B cell (primary cell): Measurements from ENCODE around the gene AP3M1. TPM values are rescaled to one million over a fixed set of nuclear protein-coding genes. Genes with fewer than 3 reads are reported as not detected.

ENCODE experiments used
- ATAC-seq: fragments of 200-7000 bp; cut with Tn5 transposase; one replicate; pipeline ENCODE4 v1.10.0; 2021; ENCODE audit warnings: low read depth, mild to moderate bottlenecking, moderate number of reproducible peaks, moderate library complexity
- CTCF ChIA-PET: fragments of 350-600 bp; sonication (Branson Sonifier 250); formaldehyde crosslinking; loops from one replicate; lab custom pipeline; 2021; ENCODE audit warnings: antibody characterized with exemption, inconsistent platforms; lab: Charles Lee
- POLR2A ChIA-PET: fragments of 350-600 bp; sonication (Branson Sonifier 250); formaldehyde crosslinking; loops from one replicate; lab custom pipeline; 2021; ENCODE audit warnings: antibody characterized with exemption; lab: Charles Lee
- DNase-seq: peaks from one replicate; pipeline ENCODE4 v3.0.0; 2013
- H2AFZ ChIP-seq: 2 replicates; pipeline ENCODE4 v1.6.1; 2012; ENCODE audit warnings: mild to moderate bottlenecking, low read depth, low read length; ENCODE audit not compliant: insufficient read depth, poor library complexity, severe bottlenecking
- H3K27ac ChIP-seq, 2 donors: 1 replicate in 1 of 2; 2 replicates in 1 of 2; pipeline ENCODE4 v1.5.1; 2012 to 2013; ENCODE audit warnings: low read length in 2 of 2, mild to moderate bottlenecking in 2 of 2, moderate library complexity in 1 of 2
- H3K27me3 ChIP-seq, 4 experiments: fragments of 200-600 bp in 1 of 4; sonication (generic) in 1 of 4; replicated peaks in 1 of 4; 1 replicate in 2 of 4; 2 replicates in 2 of 4; pipeline versions ENCODE4 v1.6.1 to v1.7.0; 2013 to 2016; ENCODE audit warnings: low read length in 3 of 4, mild to moderate bottlenecking in 2 of 4, mixed read lengths in 1 of 4, moderate library complexity in 1 of 4; ENCODE audit not compliant: insufficient read depth in 4 of 4, control insufficient read depth in 3 of 4; ENCODE audit errors: control extremely low read depth in 1 of 4
- H3K36me3 ChIP-seq, 2 experiments: replicated peaks in 1 of 2; 1 replicate in 1 of 2; 2 replicates in 1 of 2; pipeline versions ENCODE4 v1.6.1 to v1.7.1; 2013; ENCODE audit warnings: low read length in 1 of 2; ENCODE audit not compliant: insufficient read depth in 2 of 2, control insufficient read depth in 1 of 2; ENCODE audit errors: control extremely low read depth in 1 of 2, extremely low read depth in 1 of 2
- H3K4me1 ChIP-seq, 2 donors: fragments of 200-600 bp in 1 of 2; sonication (generic) in 1 of 2; 1 replicate in 1 of 2; 2 replicates in 1 of 2; pipeline versions ENCODE4 v1.5.1 to v1.6.1; 2013 to 2017; ENCODE audit warnings: low read length in 2 of 2; ENCODE audit not compliant: control insufficient read depth in 2 of 2, insufficient read depth in 2 of 2
- H3K4me2 ChIP-seq: replicated peaks from 2 replicates; pipeline ENCODE3; 2012; ENCODE audit warnings: mild to moderate bottlenecking, low read depth, low read length; ENCODE audit not compliant: poor library complexity, severe bottlenecking
- H3K4me3 ChIP-seq, 5 experiments: fragments of 200-600 bp in 1 of 5; sonication (generic) in 1 of 5; 1 replicate in 3 of 5; 2 replicates in 2 of 5; pipeline versions ENCODE4 v1.5.1 to v1.7.0; 2011 to 2016; ENCODE audit warnings: low read length in 4 of 5, mild to moderate bottlenecking in 4 of 5, low read depth in 2 of 5, control low read depth in 1 of 5, moderate library complexity in 1 of 5; ENCODE audit not compliant: insufficient read depth in 1 of 5; ENCODE audit errors: control extremely low read depth in 1 of 5, extremely low read depth in 1 of 5
- H3K79me2 ChIP-seq: fragments of 200-600 bp; sonication (generic); one replicate; pipeline ENCODE4 v1.6.0; 2016; ENCODE audit warnings: low read length; ENCODE audit not compliant: control insufficient read depth, insufficient read depth
- H3K9ac ChIP-seq: fragments of 200-600 bp; sonication (generic); 2 replicates; pipeline ENCODE4 v1.6.1; 2017; ENCODE audit warnings: mild to moderate bottlenecking, low read length, moderate library complexity
- H3K9me3 ChIP-seq, 3 donors: one replicate each; pipeline versions ENCODE4 v1.6.1 to v1.7.1; 2013; ENCODE audit warnings: low read length in 2 of 3; ENCODE audit not compliant: control insufficient read depth in 2 of 3, insufficient read depth in 1 of 3; ENCODE audit errors: control extremely low read depth in 1 of 3
- H4K20me1 ChIP-seq: 2 replicates; pipeline ENCODE4 v1.6.0; 2012; ENCODE audit warnings: mild to moderate bottlenecking, low read length; ENCODE audit not compliant: insufficient read depth, control insufficient read depth, poor library complexity, severe bottlenecking
- H3K27ac Mint-ChIP-seq: one replicate; pipeline ENCODE4 v1.8.0; 2021; ENCODE audit warnings: mixed read lengths
- H3K27me3 Mint-ChIP-seq: one replicate; pipeline ENCODE4 v1.8.0; 2021; ENCODE audit warnings: mixed read lengths
- H3K4me1 Mint-ChIP-seq: one replicate; pipeline ENCODE4 v1.8.0; 2021; ENCODE audit warnings: mixed read lengths
- H3K4me3 Mint-ChIP-seq: one replicate; pipeline ENCODE4 v1.8.0; 2021; ENCODE audit warnings: mixed read lengths
- H3K9me3 Mint-ChIP-seq: one replicate; pipeline ENCODE4 v1.8.0; 2022; ENCODE audit warnings: mixed read lengths; ENCODE audit not compliant: insufficient read depth
- EZH2 ChIP-seq: IDR thresholded peaks from 2 replicates; pipeline ENCODE4 v1.6.1; 2012; ENCODE audit warnings: borderline replicate concordance, low read depth, mild to moderate bottlenecking, moderate library complexity, low read length; ENCODE audit not compliant: insufficient read depth, poor library complexity, severe bottlenecking
- WGBS: methylation state at CpG from one replicate; pipeline ENCODE4 v1.1.5; 2013; ENCODE audit warnings: missing lambda C conversion rate; ENCODE audit not compliant: insufficient coverage; 5-methylcytosine and 5-hydroxymethylcytosine counted together
- intact Hi-C: fragments of 100-400 bp; cut with micrococcal nuclease; formaldehyde crosslinking; loops from one replicate; pipeline ENCODE4 v1.10.0; 2022
- polyA plus RNA-seq: library from polyadenylated mRNA; depleted of rRNA; stranded (reverse); fragments of >200 nt; gene quantifications from 2 replicates; pipeline ENCODE4 v1.2.3, GENCODE V29; 2012
- total RNA-seq, 2 donors: library from RNA; stranded (reverse); fragments of 120-200 nt in 1 of 2; gene quantifications; 1 replicate in 1 of 2; 2 replicates in 1 of 2; pipeline versions ENCODE4 v1.2.3 to v1.2.4, GENCODE V29; 2013 to 2022
- TF ChIP-seq, protein P1 (sequence below): fragments of 200-600 bp; IDR thresholded peaks from one replicate; pipeline ENCODE4 v1.8.0; 2022; ENCODE audit warnings: antibody characterized with exemption, mild to moderate bottlenecking

Gene AP3M1
- total and polyA plus RNA-seq, 2 donors (not counting 1 experiment from before 2014, with no cell fraction given): 21.6 to 50.4 TPM

GRCh38 chr10:74174521-74174920 lies 23.9 kb upstream of the AP3M1 start:
- Histone ChIP-seq H3K9me3 (no peaks in the 10 kb centered on the region), H4K20me1 (no peaks in the 10 kb centered on the region), H3K27me3 (no peaks in the 10 kb centered on the region), H3K9ac (no peak overlapping the region), H3K4me1 (peaks cover 50 to 51% of the 10 kb centered on the region in 2 donors), H3K4me3 (no peak overlapping the region), H3K4me2 (no peak overlapping the region), H2AFZ (no peak overlapping the region), H3K27ac (peak overlapping the region in 1 of 2 donors; percentile 27), H3K36me3 (peaks cover 0 to 2% of the 10 kb centered on the region in 2 experiments), H3K79me2 (peaks cover 90% of the 10 kb centered on the region)
- no peaks in the 10 kb centered on the region for H3K9me3 Mint-ChIP-seq
- peaks cover 50% of the 10 kb centered on the region for H3K4me1 Mint-ChIP-seq
- DNase-seq (no peak), ATAC-seq (no peak)
- 94% methylated on average over 2 of the region's 3 CpGs for WGBS
- TF ChIP-seq EZH2: no peak
- TF ChIP-seq, protein P1, sequence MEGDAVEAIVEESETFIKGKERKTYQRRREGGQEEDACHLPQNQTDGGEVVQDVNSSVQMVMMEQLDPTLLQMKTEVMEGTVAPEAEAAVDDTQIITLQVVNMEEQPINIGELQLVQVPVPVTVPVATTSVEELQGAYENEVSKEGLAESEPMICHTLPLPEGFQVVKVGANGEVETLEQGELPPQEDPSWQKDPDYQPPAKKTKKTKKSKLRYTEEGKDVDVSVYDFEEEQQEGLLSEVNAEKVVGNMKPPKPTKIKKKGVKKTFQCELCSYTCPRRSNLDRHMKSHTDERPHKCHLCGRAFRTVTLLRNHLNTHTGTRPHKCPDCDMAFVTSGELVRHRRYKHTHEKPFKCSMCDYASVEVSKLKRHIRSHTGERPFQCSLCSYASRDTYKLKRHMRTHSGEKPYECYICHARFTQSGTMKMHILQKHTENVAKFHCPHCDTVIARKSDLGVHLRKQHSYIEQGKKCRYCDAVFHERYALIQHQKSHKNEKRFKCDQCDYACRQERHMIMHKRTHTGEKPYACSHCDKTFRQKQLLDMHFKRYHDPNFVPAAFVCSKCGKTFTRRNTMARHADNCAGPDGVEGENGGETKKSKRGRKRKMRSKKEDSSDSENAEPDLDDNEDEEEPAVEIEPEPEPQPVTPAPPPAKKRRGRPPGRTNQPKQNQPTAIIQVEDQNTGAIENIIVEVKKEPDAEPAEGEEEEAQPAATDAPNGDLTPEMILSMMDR: no peak
- POLR2A ChIA-PET: interaction anchor here (0.8 to 2.6 kb wide), 3 partner anchors 8 to 17 kb away, joined by 3 to 17 read pairs (median 4); no protein-coding TSS in a partner anchor
- H3K4me3 Mint-ChIP-seq: no peak overlapping the region
- intact Hi-C loops: no loop called here
- H3K27ac Mint-ChIP-seq: peak overlapping the region; percentile 32
- CTCF ChIA-PET: interaction anchor here (0.7 kb wide), 1 partner anchor 23 kb away, joined by 3 read pairs; the partner anchor contains the start of genes ADK and AP3M1
- H3K27me3 Mint-ChIP-seq: no peaks in the 10 kb centered on the region

GRCh38 chr10:74171625-74172024 lies 21.0 kb upstream of the AP3M1 start:
- H3K4me3 Mint-ChIP-seq: no peak overlapping the region
- POLR2A ChIA-PET: interaction anchor here (0.5 kb wide), 1 partner anchor 1826 kb away, joined by 6 read pairs; no protein-coding TSS in a partner anchor
- no CpG with 5 or more reads among the region's 2 CpGs for WGBS
- DNase-seq (no peak), ATAC-seq (no peak)
- intact Hi-C loops: no loop called here
- H3K9me3 Mint-ChIP-seq: no peaks in the 10 kb centered on the region
- no peak overlapping the region for H3K9ac ChIP-seq
- H3K27me3 ChIP-seq: no peaks in the 10 kb centered on the region
- peak overlapping the region; percentile 11 to 69 for H3K27ac ChIP-seq
- H4K20me1 ChIP-seq: no peaks in the 10 kb centered on the region
- no peaks in the 10 kb centered on the region for H3K9me3 ChIP-seq
- H3K4me1 Mint-ChIP-seq: peaks cover 48% of the 10 kb centered on the region
- peaks cover 86% of the 10 kb centered on the region for H3K79me2 ChIP-seq
- H3K27ac Mint-ChIP-seq: peak overlapping the region; percentile 75
- no peak overlapping the region for H3K4me3 ChIP-seq
- CTCF ChIA-PET: interaction anchor here (0.9 to 1.0 kb wide), 2 partner anchors 42 to 47 kb away, joined by 3 read pairs; no protein-coding TSS in a partner anchor
- no peaks in the 10 kb centered on the region for H3K27me3 Mint-ChIP-seq
- TF ChIP-seq, protein P1: no peak
- TF ChIP-seq EZH2: no peak
- H3K4me1 ChIP-seq: peaks cover 53 to 64% of the 10 kb centered on the region in 2 donors
- no peaks in the 10 kb centered on the region for H3K36me3 ChIP-seq
- peak overlapping the region; percentile 38 for H3K4me2 ChIP-seq
- H2AFZ ChIP-seq: no peak overlapping the region
